Neural crest cell (in vitro differentiated cells): ENCODE data around the gene PC. TPM values are rescaled to one million over a fixed set of nuclear protein-coding genes. Genes with fewer than 3 reads are reported as not detected.

Experiments used
- DNase-seq: peaks from one replicate; pipeline ENCODE4 v3.0.0; 2021; ENCODE audit warnings: low read depth, mixed read lengths, low spot score
- H3K27ac Mint-ChIP-seq: one replicate; pipeline ENCODE4 v1.8.0; 2021; ENCODE audit warnings: mild to moderate bottlenecking, mixed read lengths; ENCODE audit not compliant: unreplicated experiment
- H3K27me3 Mint-ChIP-seq: 2 replicates; pipeline ENCODE4 v1.8.0; 2021; ENCODE audit warnings: low read depth, mild to moderate bottlenecking, mixed read lengths
- H3K36me3 Mint-ChIP-seq: 2 replicates; pipeline ENCODE4 v1.8.0; 2021; ENCODE audit warnings: low read depth, mild to moderate bottlenecking, mixed read lengths
- H3K4me1 Mint-ChIP-seq: 2 replicates; pipeline ENCODE4 v1.8.0; 2021; ENCODE audit warnings: mixed read lengths
- H3K4me3 Mint-ChIP-seq: one replicate; pipeline ENCODE4 v1.8.0; 2021; ENCODE audit warnings: mild to moderate bottlenecking, mixed read lengths
- H3K9me3 Mint-ChIP-seq: 2 replicates; pipeline ENCODE4 v1.8.0; 2021; ENCODE audit warnings: mixed read lengths
- total RNA-seq: library from RNA; stranded (reverse); gene quantifications from 2 replicates; pipeline ENCODE4 v1.2.1, GENCODE V29; 2021
- TF ChIP-seq, protein P1 (sequence below): fragments of 200-600 bp; sonication (generic); conservative IDR thresholded peaks from 2 replicates; pipeline ENCODE4 v1.5.0; 2021; ENCODE audit warnings: antibody characterized with exemption, mild to moderate bottlenecking

The PC gene
- total RNA-seq, 1 donor from 2014 or later = 53.6 TPM

DNA sequence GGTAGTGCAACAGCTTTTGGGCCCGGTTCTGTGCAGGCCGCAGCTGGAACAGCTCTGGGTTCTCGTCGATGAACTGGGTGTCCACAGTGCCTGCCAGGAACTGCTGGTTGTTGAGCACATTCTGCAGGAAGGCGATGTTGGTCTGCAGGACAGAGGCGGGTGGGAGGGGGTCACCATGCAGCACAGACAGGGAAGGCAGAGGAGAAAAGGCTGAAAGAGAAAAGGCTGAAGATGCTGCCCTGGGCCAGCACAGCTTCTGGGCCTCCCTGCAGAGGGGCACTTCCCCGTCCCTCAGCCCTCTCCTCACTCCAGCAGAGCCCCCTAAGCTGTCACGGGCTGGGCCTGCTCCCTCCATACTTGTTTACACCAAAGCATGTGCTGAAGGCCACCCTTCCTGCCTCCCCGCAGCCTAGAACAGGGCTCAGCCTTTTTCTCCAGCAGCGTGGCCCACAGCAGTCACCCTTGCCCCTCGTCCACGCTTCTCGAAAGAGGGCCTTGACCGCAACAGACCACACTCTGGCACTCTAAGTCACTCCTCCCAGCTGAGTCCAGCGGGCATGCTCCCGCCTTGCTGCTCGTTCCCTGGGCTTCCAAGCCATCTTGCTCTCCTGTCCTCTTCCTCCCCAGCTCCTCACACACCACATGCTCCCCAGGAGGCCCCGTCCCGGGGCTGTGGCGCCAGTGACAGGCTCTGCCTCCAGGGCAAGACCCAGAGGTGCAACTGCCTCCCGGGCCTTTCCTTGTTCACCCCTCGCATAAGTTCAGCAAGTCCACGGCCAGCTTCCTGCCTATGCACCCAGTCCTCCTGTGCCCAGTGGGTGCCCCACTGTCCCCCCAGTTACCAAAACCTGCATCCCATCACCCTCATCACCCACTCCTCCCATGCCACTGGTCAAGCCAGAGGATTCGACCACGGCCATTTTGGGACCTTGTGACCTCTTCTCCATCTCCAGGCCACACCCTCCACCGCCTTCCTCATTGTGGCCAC is 104.6 kb downstream of the PC start:
- TF ChIP-seq, protein P1, sequence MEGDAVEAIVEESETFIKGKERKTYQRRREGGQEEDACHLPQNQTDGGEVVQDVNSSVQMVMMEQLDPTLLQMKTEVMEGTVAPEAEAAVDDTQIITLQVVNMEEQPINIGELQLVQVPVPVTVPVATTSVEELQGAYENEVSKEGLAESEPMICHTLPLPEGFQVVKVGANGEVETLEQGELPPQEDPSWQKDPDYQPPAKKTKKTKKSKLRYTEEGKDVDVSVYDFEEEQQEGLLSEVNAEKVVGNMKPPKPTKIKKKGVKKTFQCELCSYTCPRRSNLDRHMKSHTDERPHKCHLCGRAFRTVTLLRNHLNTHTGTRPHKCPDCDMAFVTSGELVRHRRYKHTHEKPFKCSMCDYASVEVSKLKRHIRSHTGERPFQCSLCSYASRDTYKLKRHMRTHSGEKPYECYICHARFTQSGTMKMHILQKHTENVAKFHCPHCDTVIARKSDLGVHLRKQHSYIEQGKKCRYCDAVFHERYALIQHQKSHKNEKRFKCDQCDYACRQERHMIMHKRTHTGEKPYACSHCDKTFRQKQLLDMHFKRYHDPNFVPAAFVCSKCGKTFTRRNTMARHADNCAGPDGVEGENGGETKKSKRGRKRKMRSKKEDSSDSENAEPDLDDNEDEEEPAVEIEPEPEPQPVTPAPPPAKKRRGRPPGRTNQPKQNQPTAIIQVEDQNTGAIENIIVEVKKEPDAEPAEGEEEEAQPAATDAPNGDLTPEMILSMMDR = no peak
- DNase-seq = no peak
- Mint-ChIP-seq H3K4me3 (peak overlapping the region; percentile 74), H3K4me1 (peaks cover 8% of the 10 kb centered on the region), H3K27ac (peak overlapping the region; percentile 75), H3K27me3 (no peaks in the 10 kb centered on the region), H3K36me3 (peaks cover 2% of the 10 kb centered on the region), H3K9me3 (no peaks in the 10 kb centered on the region)

- H3K9me3 Mint-ChIP-seq = no peaks in the 10 kb centered on the region
- no peak overlapping the region for H3K27ac Mint-ChIP-seq
- no peak for DNase-seq
These were observed 105.5 kb downstream of the PC start for GRCh38 chr11:66852466-66853241.

GRCh38 chr11:66851698-66852465 is 106.3 kb downstream of the PC start:
- TF ChIP-seq, protein P1 = peak; percentile 18
- DNase-seq = no peak
- H3K4me3 Mint-ChIP-seq = peak overlapping the region; percentile 79
- no peaks in the 10 kb centered on the region for H3K27me3 Mint-ChIP-seq
- no peaks in the 10 kb centered on the region for H3K9me3 Mint-ChIP-seq
- H3K36me3 Mint-ChIP-seq = peaks cover 2% of the 10 kb centered on the region
- no peak overlapping the region for H3K27ac Mint-ChIP-seq
- H3K4me1 Mint-ChIP-seq = peaks cover 8% of the 10 kb centered on the region

More at GRCh38 chr11:66852466-66853241, 105.5 kb downstream of the PC start:
- Mint-ChIP-seq H3K27me3 (no peaks in the 10 kb centered on the region), H3K4me3 (peak overlapping the region; percentile 79), H3K36me3 (peaks cover 2% of the 10 kb centered on the region), H3K4me1 (peaks cover 8% of the 10 kb centered on the region)
- TF ChIP-seq, protein P1 = no peak

GRCh38 chr11:66851239-66851596 is 107.0 kb downstream of the PC start:
- Mint-ChIP-seq H3K4me1 (peaks cover 8% of the 10 kb centered on the region), H3K9me3 (no peaks in the 10 kb centered on the region), H3K27ac (peak overlapping the region; percentile 19), H3K27me3 (no peaks in the 10 kb centered on the region), H3K4me3 (peak overlapping the region; percentile 79), H3K36me3 (peaks cover 2% of the 10 kb centered on the region)
- no peak for DNase-seq
- TF ChIP-seq, protein P1 = no peak
